Measurements from ENCODE around the gene TRIM66. TPM values are rescaled to one million over a fixed set of nuclear protein-coding genes. Genes with fewer than 3 reads are reported as not detected.
A peak's percentile ranks its signal among the peaks of the same experiment; 100 is the strongest.

Gene TRIM66
- total and polyA plus RNA-seq, 10 of the 15 experiments (the other 5 are each of a cell fraction or from before 2014, with no cell fraction given): 1.7 to 14.5 (median 7.4) TPM

GRCh38 chr11:8709002-8709672 is 26.7 kb upstream of the TRIM66 start:
- Histone ChIP-seq H3K27me3 (replicated peaks in 1 of 2; ENCODE audit: control insufficient read depth in 2 of 2, insufficient read depth in 2 of 2, low read length in 1 of 2) (no peaks in the 10 kb centered on the region), H3K9me3 (replicated peaks; ENCODE audit: control insufficient read depth, insufficient read depth, low read length) (no peaks in the 10 kb centered on the region), H3K4me1 (ENCODE audit: control insufficient read depth, insufficient read depth, low read length) (no peaks in the 10 kb centered on the region), H4K20me1 (ENCODE audit: control insufficient read depth, insufficient read depth) (no peaks in the 10 kb centered on the region), H3K4me3 (no peak overlapping the region), H3K4me2 (ENCODE audit: control insufficient read depth, insufficient read depth) (no peak overlapping the region), H3K36me3 (ENCODE audit: control insufficient read depth in 2 of 2, insufficient read depth in 2 of 2, low read length in 1 of 2) (no peaks in the 10 kb centered on the region), H3K79me2 (ENCODE audit: control insufficient read depth, insufficient read depth, low read length) (no peaks in the 10 kb centered on the region), H3K9ac (ENCODE audit: control insufficient read depth, insufficient read depth, low read length) (no peak overlapping the region), H2AFZ (ENCODE audit: control insufficient read depth, low read depth, low read length) (no peak overlapping the region), H3K27ac (ENCODE audit: control insufficient read depth, insufficient read depth) (no peak overlapping the region)
- ChIA-PET POLR2A (no interaction called here), CTCF (no interaction called here), SMC1A (ENCODE audit: uncharacterized antibody, unreplicated experiment) (no interaction called here), RAD21 (ENCODE audit: unreplicated experiment) (no interaction called here)
- intact Hi-C loops (cut with micrococcal nuclease; ENCODE audit: unreplicated experiment) (no loop called here), in situ Hi-C loops (cut with MboI) (no loop called here)
- TF ChIP-seq SRF (IDR thresholded peaks at IDR 0.05; ENCODE audit: low read depth in 2 of 2, low read length in 2 of 2): peak in 1 of 2 experiments; percentile 85; a peak in 2 of 4 replicates
- TF ChIP-seq EZH2 (IDR thresholded peaks at IDR 0.05; ENCODE audit: borderline replicate concordance, control insufficient read depth, low read depth, low read length): no peak
- no peak for DNase-seq (ENCODE audit: low read depth, low spot score)
- 47% methylated on average over 11 of the region's 12 CpGs for WGBS (ENCODE audit: insufficient coverage, insufficient replicate concordance, low lambda C conversion rate, missing lambda C conversion rate)
- BruUV-seq (replicated peaks): no TSS peak
- no peak for FAIRE-seq
- ATAC-seq: peak; percentile 26

DNA sequence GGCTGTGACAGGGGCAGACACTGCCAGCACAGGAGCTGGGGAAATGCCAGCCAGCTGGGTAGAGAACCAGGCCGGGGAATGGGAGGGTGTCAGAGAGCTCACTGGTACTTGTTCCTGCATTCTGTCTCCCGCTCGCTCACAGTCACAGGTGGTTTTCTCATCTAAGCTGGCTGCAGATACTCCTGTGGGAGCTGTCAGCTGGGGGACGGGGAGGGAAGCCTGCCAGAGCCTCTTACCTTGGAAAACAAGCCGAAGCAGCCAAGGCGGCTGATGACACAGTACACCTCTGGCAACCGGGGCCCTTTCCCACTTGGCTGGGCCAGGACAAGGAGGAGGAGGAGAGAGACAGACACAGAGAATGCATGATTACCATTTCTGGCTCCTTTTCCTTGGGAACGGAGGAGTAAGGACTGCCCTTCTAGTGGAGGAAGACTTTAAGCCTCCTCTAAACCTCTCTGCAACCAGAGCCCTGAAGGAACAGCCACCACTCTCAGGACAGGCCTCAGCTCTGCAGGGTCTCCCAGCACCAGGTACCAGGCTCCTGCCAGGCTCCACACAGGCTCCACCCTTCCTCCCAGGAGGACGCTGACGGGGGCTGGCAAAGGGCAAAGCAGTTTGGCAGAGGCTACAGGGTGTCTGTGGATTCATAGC is 25.2 kb upstream of the TRIM66 start:
- FAIRE-seq: no peak
- TF ChIP-seq, protein P1, sequence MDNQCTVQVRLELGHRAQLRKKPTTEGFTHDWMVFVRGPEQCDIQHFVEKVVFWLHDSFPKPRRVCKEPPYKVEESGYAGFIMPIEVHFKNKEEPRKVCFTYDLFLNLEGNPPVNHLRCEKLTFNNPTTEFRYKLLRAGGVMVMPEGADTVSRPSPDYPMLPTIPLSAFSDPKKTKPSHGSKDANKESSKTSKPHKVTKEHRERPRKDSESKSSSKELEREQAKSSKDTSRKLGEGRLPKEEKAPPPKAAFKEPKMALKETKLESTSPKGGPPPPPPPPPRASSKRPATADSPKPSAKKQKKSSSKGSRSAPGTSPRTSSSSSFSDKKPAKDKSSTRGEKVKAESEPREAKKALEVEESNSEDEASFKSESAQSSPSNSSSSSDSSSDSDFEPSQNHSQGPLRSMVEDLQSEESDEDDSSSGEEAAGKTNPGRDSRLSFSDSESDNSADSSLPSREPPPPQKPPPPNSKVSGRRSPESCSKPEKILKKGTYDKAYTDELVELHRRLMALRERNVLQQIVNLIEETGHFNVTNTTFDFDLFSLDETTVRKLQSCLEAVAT (IDR thresholded peaks at IDR 0.05): no peak
- TF ChIP-seq SP1 (IDR thresholded peaks at IDR 0.05; ENCODE audit: low read depth, low read length) (no peak), ETV6 (conservative IDR thresholded peaks at IDR 0.05 in 1 of 2, IDR thresholded peaks at IDR 0.05 in 1 of 2; ENCODE audit: borderline replicate concordance in 1 of 2, low read depth in 1 of 2) (no peak), TCF3 (IDR thresholded peaks at IDR 0.05; ENCODE audit: borderline replicate concordance, insufficient read depth, low read depth, low read length) (no peak), USF2 (IDR thresholded peaks at IDR 0.05; ENCODE audit: borderline replicate concordance, low read depth, low read length) (no peak), ZNF592 (IDR thresholded peaks at IDR 0.05) (no peak)

More for the DNA sequence above, 25.2 kb upstream of the TRIM66 start:
- H3K9me3 ChIP-seq (replicated peaks; ENCODE audit: control insufficient read depth, insufficient read depth, low read length): no peaks in the 10 kb centered on the region
- no peaks in the 10 kb centered on the region for H4K20me1 ChIP-seq (ENCODE audit: control insufficient read depth, insufficient read depth)
- H3K4me3 ChIP-seq: no peak overlapping the region
- H3K4me2 ChIP-seq (ENCODE audit: control insufficient read depth, insufficient read depth): no peak overlapping the region
- 69% methylated on average over 10 of the region's 10 CpGs for WGBS (ENCODE audit: insufficient coverage, insufficient replicate concordance, low lambda C conversion rate, missing lambda C conversion rate)
- POLR2A ChIA-PET: interaction anchor here (0.6 kb wide), 1 partner anchor 377 kb away, joined by 3 read pairs; no protein-coding TSS in a partner anchor
- H2AFZ ChIP-seq (ENCODE audit: control insufficient read depth, low read depth, low read length): no peak overlapping the region
- in situ Hi-C loops (cut with MboI): no loop called here
- DNase-seq (ENCODE audit: low read depth, low spot score) (no peak), ATAC-seq (no peak)
- no peak overlapping the region for H3K27ac ChIP-seq (ENCODE audit: control insufficient read depth, insufficient read depth)
- no peaks in the 10 kb centered on the region for H3K36me3 ChIP-seq (ENCODE audit: control insufficient read depth in 2 of 2, insufficient read depth in 2 of 2, low read length in 1 of 2)
- H3K27me3 ChIP-seq (replicated peaks in 1 of 2; ENCODE audit: control insufficient read depth in 2 of 2, insufficient read depth in 2 of 2, low read length in 1 of 2): no peaks in the 10 kb centered on the region
- SMC1A ChIA-PET (ENCODE audit: uncharacterized antibody, unreplicated experiment): no interaction called here
- H3K79me2 ChIP-seq (ENCODE audit: control insufficient read depth, insufficient read depth, low read length): no peaks in the 10 kb centered on the region
- BruUV-seq (replicated peaks): no TSS peak
- intact Hi-C loops (cut with micrococcal nuclease; ENCODE audit: unreplicated experiment): no loop called here
- CTCF ChIA-PET: interaction anchor here (1.0 kb wide), 1 partner anchor 107 kb away, joined by 5 read pairs; no protein-coding TSS in a partner anchor
- no peaks in the 10 kb centered on the region for H3K4me1 ChIP-seq (ENCODE audit: control insufficient read depth, insufficient read depth, low read length)
- H3K9ac ChIP-seq (ENCODE audit: control insufficient read depth, insufficient read depth, low read length): no peak overlapping the region
- RAD21 ChIA-PET (ENCODE audit: unreplicated experiment): no interaction called here

Data from GM12878 (cell line).